Body of pancreas (tissue), 4 donors: Measurements from ENCODE around the gene MYRIP. TPM values are rescaled to one million over a fixed set of nuclear protein-coding genes. Genes with fewer than 3 reads are reported as not detected.

Experiments
- ATAC-seq: fragments of 150-250 bp; one replicate; pipeline ENCODE4 v1.9.1; 2016
- DNase-seq, 4 donors: peaks; one replicate each; pipeline ENCODE4 v3.0.0-alpha.2; 2019
- H3K27ac ChIP-seq, 4 donors: fragments of 200-600 bp; sonication (generic); 1 replicate in 3 of 4; 2 replicates in 1 of 4; pipeline versions ENCODE4 v1.5.1 to v1.6.1; 2016 to 2019; ENCODE audit warnings: mild to moderate bottlenecking in 1 of 4, mixed read lengths in 1 of 4, moderate library complexity in 1 of 4
- H3K27me3 ChIP-seq, 2 donors: fragments of 200-600 bp; sonication (generic); one replicate each; pipeline ENCODE4 v1.6.0; 2016; ENCODE audit warnings: mild to moderate bottlenecking in 1 of 2
- H3K36me3 ChIP-seq, 2 donors: fragments of 200-600 bp; sonication (generic); replicated peaks in 1 of 2; 2 replicates each; pipeline ENCODE4 v1.5.1; 2016; ENCODE audit warnings: low read depth in 2 of 2; ENCODE audit not compliant: insufficient read depth in 1 of 2
- H3K4me1 ChIP-seq: fragments of 200-600 bp; sonication (generic); one replicate; pipeline ENCODE4 v1.6.0; 2016
- H3K4me3 ChIP-seq, 2 donors: fragments of 200-600 bp; sonication (generic); 1 replicate in 1 of 2; 2 replicates in 1 of 2; pipeline ENCODE4 v1.5.1; 2016 to 2019
- H3K9me3 ChIP-seq, 3 donors: fragments of 200-600 bp; sonication (generic); 1 replicate in 2 of 3; 2 replicates in 1 of 3; pipeline ENCODE4 v1.5.1; 2016
- CTCF ChIP-seq, 7 experiments: fragments of 450-650 bp in 4 of 7; fragments of 200-600 bp in 3 of 7; sonication (generic) in 3 of 7; IDR thresholded peaks; one replicate each; pipeline ENCODE4 v1.5.1; 2016 to 2019; ENCODE audit warnings: antibody characterized with exemption in 7 of 7
- POLR2A ChIP-seq, 3 donors: fragments of 450-650 bp; IDR thresholded peaks; one replicate each; pipeline ENCODE4 v1.6.1; 2016; ENCODE audit warnings: antibody characterized with exemption in 3 of 3, mild to moderate bottlenecking in 2 of 3
- WGBS, 2 donors: methylation state at CpG; one replicate each; pipeline ENCODE4 v1.1.5; 2017; 5-methylcytosine and 5-hydroxymethylcytosine counted together
- intact Hi-C: fragments of 100-400 bp; cut with DNase I; formaldehyde crosslinking; loops from one replicate; pipeline ENCODE4 v1.15.1; 2023
- total RNA-seq, 2 donors: library from RNA; depleted of rRNA; stranded (reverse); fragments of >200 nt; gene quantifications; one replicate each; pipeline ENCODE4 v1.1.0, GENCODE V29; 2016

MYRIP gene
- total RNA-seq, 2 donors from 2014 or later: 5.2 to 12.5 TPM

GRCh38 chr3:40169983-40170382 lies 360.6 kb downstream of the MYRIP start:
- H3K9me3 ChIP-seq: no peaks in the 10 kb centered on the region
- intact Hi-C loops: loop anchor here (10.0 kb wide), 1 partner anchor 465 kb away; no protein-coding TSS in a partner anchor
- H3K4me3 ChIP-seq: no peak overlapping the region
- H3K36me3 ChIP-seq: no peaks in the 10 kb centered on the region
- WGBS, 2 donors: 81 to 87% methylated on average over 5 of the region's 5 CpGs
- no peaks in the 10 kb centered on the region for H3K27me3 ChIP-seq
- no peak overlapping the region for H3K27ac ChIP-seq
- DNase-seq (no peak), ATAC-seq (no peak)
- TF ChIP-seq POLR2A (IDR thresholded peaks at IDR 0.05) (no peak), CTCF (IDR thresholded peaks at IDR 0.05) (no peak)
- no peaks in the 10 kb centered on the region for H3K4me1 ChIP-seq

- Histone ChIP-seq H3K27ac (no peak overlapping the region), H3K4me1 (no peaks in the 10 kb centered on the region), H3K4me3 (no peak overlapping the region), H3K36me3 (no peaks in the 10 kb centered on the region), H3K9me3 (no peaks in the 10 kb centered on the region), H3K27me3 (no peaks in the 10 kb centered on the region)
- no peak for ATAC-seq
- intact Hi-C loops: loop anchor here (10.0 kb wide), 1 partner anchor 466 kb away; no protein-coding TSS in a partner anchor
- WGBS, 2 donors: 88 to 100% methylated on average over 1 of the region's 1 CpG
- no peak for DNase-seq
- TF ChIP-seq POLR2A (IDR thresholded peaks at IDR 0.05) (no peak), CTCF (IDR thresholded peaks at IDR 0.05) (no peak)
Measured at GRCh38 chr3:40170395-40170794, 361.0 kb downstream of the MYRIP start.

GRCh38 chr3:40172560-40172959 lies 363.2 kb downstream of the MYRIP start:
- DNase-seq: no peak
- no peak for ATAC-seq
- TF ChIP-seq POLR2A (IDR thresholded peaks at IDR 0.05): no peak
- no peak for TF ChIP-seq CTCF (IDR thresholded peaks at IDR 0.05)
- H3K27ac ChIP-seq: no peak overlapping the region
- 79 to 89% methylated on average over 1 of the region's 1 CpG for WGBS, 2 donors
- no peaks in the 10 kb centered on the region for H3K27me3 ChIP-seq
- no peak overlapping the region for H3K4me3 ChIP-seq
- no peaks in the 10 kb centered on the region for H3K9me3 ChIP-seq
- intact Hi-C loops: loop anchor here (10.0 kb wide), 1 partner anchor 468 kb away; no protein-coding TSS in a partner anchor
- no peaks in the 10 kb centered on the region for H3K36me3 ChIP-seq
- H3K4me1 ChIP-seq: no peaks in the 10 kb centered on the region

DNA sequence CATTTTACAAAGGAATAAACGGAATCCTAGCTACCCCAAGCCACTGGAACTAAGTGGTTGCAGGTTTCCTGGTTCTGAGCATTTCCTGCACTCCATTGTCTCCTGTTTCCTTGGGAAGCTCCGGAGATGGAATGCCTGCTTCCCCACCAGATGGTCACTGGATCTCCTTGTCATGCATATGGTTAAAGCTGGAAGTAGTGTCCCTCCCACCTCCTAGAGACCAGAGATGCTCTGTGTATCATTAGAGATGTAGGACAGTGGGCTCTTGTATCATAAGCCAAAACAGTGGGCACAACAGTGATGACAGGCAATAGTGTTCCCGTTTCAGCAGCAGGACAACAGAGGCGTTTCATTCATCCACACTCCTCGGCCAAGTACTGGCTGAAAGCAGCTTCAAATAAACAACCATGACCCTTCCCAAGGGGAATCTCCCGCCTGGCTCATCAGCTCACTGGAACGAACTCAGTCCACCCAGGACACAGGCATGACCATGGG lies 363.9 kb downstream of the MYRIP start:
- no peak for ATAC-seq
- Histone ChIP-seq H3K9me3 (no peaks in the 10 kb centered on the region), H3K27me3 (no peaks in the 10 kb centered on the region), H3K27ac (no peak overlapping the region), H3K4me3 (no peak overlapping the region), H3K36me3 (no peaks in the 10 kb centered on the region), H3K4me1 (no peaks in the 10 kb centered on the region)
- no peak for DNase-seq
- intact Hi-C loops: loop anchor here (10.0 kb wide), 1 partner anchor 468 kb away; no protein-coding TSS in a partner anchor
- 76 to 78% methylated on average over 7 of the region's 7 CpGs for WGBS, 2 donors
- no peak for TF ChIP-seq POLR2A (IDR thresholded peaks at IDR 0.05)
- TF ChIP-seq CTCF (IDR thresholded peaks at IDR 0.05): no peak

DNA sequence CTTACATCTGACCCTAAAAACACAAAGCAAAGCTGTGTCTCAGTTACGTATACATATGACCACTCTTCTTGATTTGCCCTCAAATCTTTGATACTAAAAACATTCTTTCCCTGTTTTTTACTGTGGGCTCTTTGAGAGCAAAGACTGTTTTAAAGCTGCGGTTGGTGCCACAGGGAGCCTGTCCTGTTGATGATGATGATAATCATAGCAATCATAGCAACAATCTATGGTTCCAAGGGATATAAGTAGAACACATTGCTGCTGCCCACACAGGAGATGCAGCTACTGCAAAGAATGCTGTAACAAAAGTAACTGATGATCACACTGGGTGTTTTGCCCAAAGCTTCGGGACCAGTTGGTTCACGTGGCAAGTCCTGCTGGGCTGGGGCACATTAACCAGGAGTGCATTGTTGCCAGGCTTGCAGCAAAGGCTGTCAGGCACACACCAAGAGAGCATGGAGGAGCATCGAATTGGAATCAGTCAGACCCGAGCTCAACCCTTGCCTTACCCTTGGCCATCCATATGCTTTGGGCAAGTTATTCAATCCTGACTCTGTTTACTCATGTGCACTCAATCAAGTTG lies 368.7 kb downstream of the MYRIP start:
- no peak overlapping the region for H3K27ac ChIP-seq
- H3K36me3 ChIP-seq: no peaks in the 10 kb centered on the region
- DNase-seq (no peak), ATAC-seq (no peak)
- H3K4me1 ChIP-seq: no peaks in the 10 kb centered on the region
- 79 to 83% methylated on average over 6 of the region's 6 CpGs for WGBS, 2 donors
- H3K27me3 ChIP-seq: no peaks in the 10 kb centered on the region
- intact Hi-C loops: loop anchor here (10.0 kb wide), 1 partner anchor 473 kb away; no protein-coding TSS in a partner anchor
- H3K4me3 ChIP-seq: no peak overlapping the region
- TF ChIP-seq CTCF (IDR thresholded peaks at IDR 0.05) (no peak), POLR2A (IDR thresholded peaks at IDR 0.05) (no peak)
- no peaks in the 10 kb centered on the region for H3K9me3 ChIP-seq
